GM12878 (cell line): ENCODE results near the gene GRIK4.

ENCODE experiments used
- CTCF ChIP-seq, 3 experiments: IDR thresholded peaks in 2 of 3; conservative IDR thresholded peaks in 1 of 3; 2 replicates each; pipeline ENCODE4 v1.5.1; 2011; ENCODE audit warnings: low read depth in 3 of 3, low read length in 3 of 3, mild to moderate bottlenecking in 3 of 3, control low read depth in 2 of 3, moderate library complexity in 2 of 3, inconsistent platforms in 1 of 3, mixed read lengths in 1 of 3; ENCODE audit not compliant: control insufficient read depth in 2 of 3, insufficient read depth in 1 of 3; ENCODE audit errors: extremely low read depth in 1 of 3
- FOS ChIP-seq: IDR thresholded peaks from 3 replicates; pipeline ENCODE4 v1.6.1; 2011; ENCODE audit warnings: borderline replicate concordance; ENCODE audit not compliant: insufficient read length; ENCODE audit errors: extremely low read depth
- RBBP5 ChIP-seq: fragments of 200-600 bp; sonication (generic); conservative IDR thresholded peaks from 2 replicates; pipeline ENCODE4 v1.6.1; 2016
- REST ChIP-seq: IDR thresholded peaks from 2 replicates; pipeline ENCODE4 v1.6.1; 2012; ENCODE audit warnings: mild to moderate bottlenecking, low read depth, low read length

- TF ChIP-seq FOS (no peak), CTCF (IDR thresholded peaks at IDR 0.05 in 2 of 3, conservative IDR thresholded peaks at IDR 0.05 in 1 of 3; ENCODE audit: control insufficient read depth in 2 of 3, extremely low read depth in 1 of 3, insufficient read depth in 1 of 3, low read depth in 3 of 3, low read length in 3 of 3) (no peak), RBBP5 (no peak), REST (no peak)
Observed at GRCh38 chr11:120513436-120514315, 2.1 kb downstream of the GRIK4 start.
